Neuronal stem cell (in vitro differentiated cells): ENCODE measurements around the gene HDAC9. TPM values are rescaled to one million over a fixed set of nuclear protein-coding genes. Genes with fewer than 3 reads are reported as not detected.
"Not testable (repeated sequence)": the region's sequence is repeated elsewhere in the genome, so short reads cannot be mapped to it uniquely, and the experiment has no call there.

Source experiments
- DNase-seq: peaks from one replicate; pipeline ENCODE4 v3.0.0-alpha.2; 2013; ENCODE audit warnings: low spot score
- H2AFZ ChIP-seq: one replicate; pipeline ENCODE4 v1.6.1; 2013; ENCODE audit warnings: mild to moderate bottlenecking, low read length, inconsistent platforms
- H2AK5ac ChIP-seq: 2 replicates; pipeline ENCODE4 v1.6.1; 2013; ENCODE audit warnings: low read depth, mild to moderate bottlenecking, inconsistent platforms, low read length, moderate library complexity, mixed read lengths
- H2BK120ac ChIP-seq: 2 replicates; pipeline ENCODE4 v1.6.1; 2013; ENCODE audit warnings: low read depth, mild to moderate bottlenecking, inconsistent platforms, low read length, moderate library complexity, mixed read lengths
- H2BK12ac ChIP-seq: one replicate; pipeline ENCODE4 v1.6.1; 2013; ENCODE audit warnings: low read length, inconsistent platforms
- H2BK15ac ChIP-seq: 2 replicates; pipeline ENCODE4 v1.6.1; 2013; ENCODE audit warnings: mild to moderate bottlenecking, low read length, inconsistent platforms, mixed read lengths
- H2BK5ac ChIP-seq: one replicate; pipeline ENCODE4 v1.6.1; 2013; ENCODE audit warnings: inconsistent platforms, mild to moderate bottlenecking, low read length, moderate library complexity
- H3K14ac ChIP-seq: one replicate; pipeline ENCODE4 v1.6.1; 2013; ENCODE audit warnings: low read length, inconsistent platforms
- H3K18ac ChIP-seq: 2 replicates; pipeline ENCODE4 v1.6.1; 2013; ENCODE audit warnings: low read length, inconsistent platforms
- H3K23ac ChIP-seq: 2 replicates; pipeline ENCODE4 v1.6.1; 2013; ENCODE audit warnings: low read depth, mild to moderate bottlenecking, mixed read lengths, low read length, inconsistent platforms; ENCODE audit not compliant: poor library complexity
- H3K27ac ChIP-seq: replicated peaks from 3 replicates; pipeline ENCODE4 v1.5.1; 2013; ENCODE audit warnings: low read length, inconsistent platforms
- H3K27me3 ChIP-seq, 3 experiments: 2 replicates each; pipeline ENCODE4 v1.6.1; 2013; ENCODE audit warnings: low read length in 3 of 3, mild to moderate bottlenecking in 2 of 3, inconsistent platforms in 1 of 3, low read depth in 1 of 3, mixed read lengths in 1 of 3, moderate library complexity in 1 of 3; ENCODE audit not compliant: control insufficient read depth in 3 of 3, insufficient read depth in 3 of 3
- H3K36me3 ChIP-seq, 2 donors: replicated peaks in 1 of 2; 2 replicates each; pipeline ENCODE4 v1.6.1; 2013; ENCODE audit warnings: low read length in 2 of 2; ENCODE audit not compliant: control insufficient read depth in 2 of 2, insufficient read depth in 2 of 2
- H3K4ac ChIP-seq: 2 replicates; pipeline ENCODE4 v1.6.1; 2013; ENCODE audit warnings: inconsistent platforms, mild to moderate bottlenecking, low read length, moderate library complexity
- H3K4me1 ChIP-seq, 2 donors: 1 replicate in 1 of 2; 2 replicates in 1 of 2; pipeline ENCODE4 v1.6.1; 2013; ENCODE audit warnings: low read length in 2 of 2, low read depth in 1 of 2; ENCODE audit not compliant: control insufficient read depth in 2 of 2, insufficient read depth in 1 of 2
- H3K4me2 ChIP-seq: one replicate; pipeline ENCODE4 v1.6.1; 2013; ENCODE audit warnings: mild to moderate bottlenecking, low read length, inconsistent platforms; ENCODE audit not compliant: insufficient read depth, poor library complexity, severe bottlenecking
- H3K4me3 ChIP-seq, 2 donors: 2 replicates each; pipeline ENCODE4 v1.5.1; 2013; ENCODE audit warnings: low read length in 2 of 2, mild to moderate bottlenecking in 2 of 2, inconsistent platforms in 1 of 2, moderate library complexity in 1 of 2
- H3K79me1 ChIP-seq: one replicate; pipeline ENCODE4 v1.6.1; 2013; ENCODE audit warnings: low read depth, mild to moderate bottlenecking, inconsistent platforms, low read length, moderate library complexity
- H3K9ac ChIP-seq: one replicate; pipeline ENCODE4 v1.6.1; 2013; ENCODE audit warnings: mild to moderate bottlenecking, low read depth, low read length, inconsistent platforms; ENCODE audit not compliant: poor library complexity
- H3K9me3 ChIP-seq, 2 donors: replicated peaks in 1 of 2; 2 replicates each; pipeline versions ENCODE3 to v1.6.1; 2013; ENCODE audit warnings: low read length in 2 of 2, mild to moderate bottlenecking in 2 of 2, inconsistent platforms in 1 of 2, low read depth in 1 of 2, mixed read lengths in 1 of 2, moderate library complexity in 1 of 2; ENCODE audit not compliant: control insufficient read depth in 2 of 2, insufficient read depth in 1 of 2
- H4K8ac ChIP-seq: one replicate; pipeline ENCODE4 v1.6.1; 2013; ENCODE audit warnings: low read depth, mild to moderate bottlenecking, inconsistent platforms, low read length, moderate library complexity
- H4K91ac ChIP-seq: one replicate; pipeline ENCODE4 v1.6.1; 2013; ENCODE audit warnings: low read length, low read depth, mild to moderate bottlenecking, inconsistent platforms; ENCODE audit not compliant: poor library complexity
- WGBS, 2 donors: extraction: QIAGEN DNeasy Blood & Tissue Kit; methylation state at CpG; one replicate each; pipeline ENCODE4 v1.1.7; 2013; ENCODE audit warnings: missing lambda C conversion rate in 2 of 2, mixed read lengths in 1 of 2; ENCODE audit not compliant: insufficient read length in 2 of 2, insufficient replicate concordance in 1 of 2; ENCODE audit errors: extremely low coverage in 2 of 2; 5-methylcytosine and 5-hydroxymethylcytosine counted together
- small RNA-seq: library from polyadenylated mRNA; stranded (forward); fragments of <200 nt; extraction: miRNeasy Mini kit (QIAGEN cat#:217004); gene quantifications from one replicate; pipeline ENCODE3, GENCODE V24; 2013; ENCODE audit not compliant: insufficient read depth

HDAC9 gene

DNA sequence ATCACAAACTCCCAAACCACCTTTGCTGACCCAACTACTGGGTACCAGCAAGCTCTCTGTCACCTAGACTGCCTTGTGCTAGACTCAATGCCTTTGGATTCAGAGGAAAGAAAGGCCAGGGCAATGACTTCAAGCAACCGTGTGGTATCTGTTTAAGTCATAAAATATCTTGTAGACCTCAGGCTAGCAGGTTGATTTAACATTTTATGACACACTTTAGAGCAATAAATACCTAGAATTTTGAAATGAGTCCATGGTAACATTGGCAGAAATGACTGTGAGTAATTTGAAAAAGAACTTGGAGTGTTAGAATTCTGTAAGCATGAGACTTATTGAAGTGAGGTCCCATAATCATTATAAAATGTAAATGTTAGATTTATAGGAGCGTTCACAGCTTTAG is 534.7 kb downstream of the HDAC9 start:
- Histone ChIP-seq H2BK15ac (no peak overlapping the region), H3K4ac (no peak overlapping the region), H3K18ac (no peak overlapping the region), H2AFZ (no peak overlapping the region), H3K27ac (no peak overlapping the region), H3K9me3 (no peaks in the 10 kb centered on the region), H2AK5ac (no peak overlapping the region), H4K91ac (no peak overlapping the region), H3K27me3 (no peaks in the 10 kb centered on the region), H3K14ac (no peak overlapping the region), H2BK5ac (no peak overlapping the region), H3K4me3 (no peak overlapping the region), H2BK12ac (no peak overlapping the region), H3K9ac (no peak overlapping the region), H3K36me3 (no peaks in the 10 kb centered on the region), H3K4me2 (no peak overlapping the region), H3K79me1 (no peaks in the 10 kb centered on the region), H3K4me1 (no peaks in the 10 kb centered on the region), H2BK120ac (no peak overlapping the region), H4K8ac (no peak overlapping the region), H3K23ac (no peak overlapping the region)
- no peak for DNase-seq
- no CpG with 5 or more reads among the region's 2 CpGs for WGBS, 2 donors

DNA sequence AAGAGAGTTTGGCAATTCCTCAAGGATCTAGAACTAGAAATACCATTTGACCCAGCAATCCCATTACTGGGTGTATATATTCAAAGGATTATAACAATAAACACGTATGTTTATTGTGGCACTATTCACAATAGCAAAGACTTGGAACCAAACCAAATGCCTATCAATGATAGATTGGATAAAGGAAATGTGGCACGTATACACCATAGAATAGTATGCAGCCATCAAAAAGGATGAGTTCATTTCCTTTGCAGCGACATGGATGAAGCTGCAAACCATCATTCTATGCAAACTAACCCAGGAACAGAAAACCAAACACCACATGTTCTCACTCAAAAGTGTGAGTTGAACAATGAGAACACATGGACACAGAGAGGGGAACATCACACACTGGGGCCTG is 537.4 kb downstream of the HDAC9 start:
- H3K27ac ChIP-seq, H3K4me2 ChIP-seq, H3K4me1 ChIP-seq, H2AK5ac ChIP-seq, H2AFZ ChIP-seq, H2BK15ac ChIP-seq, H4K8ac ChIP-seq, H2BK5ac ChIP-seq, H3K18ac ChIP-seq, DNase-seq, H3K14ac ChIP-seq, H3K36me3 ChIP-seq, H3K9me3 ChIP-seq, H2BK120ac ChIP-seq, H3K79me1 ChIP-seq, H3K4ac ChIP-seq, H3K23ac ChIP-seq, H3K27me3 ChIP-seq, H4K91ac ChIP-seq, H3K4me3 ChIP-seq, H3K9ac ChIP-seq, H2BK12ac ChIP-seq: not testable (repeated sequence)
- WGBS, 2 donors, result no CpG with 5 or more reads among the region's 3 CpGs

DNA sequence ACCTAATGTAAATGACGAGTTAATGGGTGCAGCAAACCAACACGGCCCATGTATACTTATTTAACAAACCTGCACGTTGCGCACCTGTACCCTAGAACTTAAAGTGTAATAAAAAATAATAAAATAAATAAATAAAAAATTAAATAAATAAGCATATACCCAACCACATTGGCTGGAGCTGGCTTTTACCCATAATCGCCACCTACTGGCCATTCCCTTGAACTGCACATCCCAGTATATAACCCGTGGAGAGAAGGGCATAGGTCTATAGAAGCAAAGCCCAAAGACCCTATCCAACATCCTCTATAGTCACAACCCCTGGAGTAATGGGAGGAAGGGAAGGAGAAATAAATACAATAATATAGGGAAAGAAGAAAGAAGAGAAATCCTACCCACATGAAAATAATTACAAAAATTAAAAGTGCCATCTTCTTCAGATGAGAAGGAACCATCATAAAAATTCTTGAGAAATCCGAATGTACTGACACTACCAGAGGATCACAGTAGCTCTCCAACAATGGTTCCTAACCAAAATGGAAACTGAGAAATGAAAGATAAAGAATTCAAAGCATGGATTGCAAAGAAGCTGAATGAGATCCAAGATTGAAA is 556.3 kb downstream of the HDAC9 start:
- Histone ChIP-seq H3K9me3 (no peaks in the 10 kb centered on the region), H4K8ac (no peak overlapping the region), H3K79me1 (no peaks in the 10 kb centered on the region), H3K18ac (no peak overlapping the region), H3K9ac (no peak overlapping the region), H3K23ac (no peak overlapping the region), H3K4me1 (no peaks in the 10 kb centered on the region), H3K4ac (no peak overlapping the region), H2AK5ac (no peak overlapping the region), H3K27me3 (no peaks in the 10 kb centered on the region), H2BK5ac (no peak overlapping the region), H3K4me2 (no peak overlapping the region), H3K4me3 (no peak overlapping the region), H2BK15ac (no peak overlapping the region), H3K27ac (no peak overlapping the region), H2BK12ac (no peak overlapping the region), H3K14ac (no peak overlapping the region), H2AFZ (no peak overlapping the region), H2BK120ac (no peak overlapping the region), H3K36me3 (no peaks in the 10 kb centered on the region), H4K91ac (no peak overlapping the region)
- DNase-seq, result no peak
- no CpG with 5 or more reads among the region's 7 CpGs for WGBS, 2 donors

Small RNA genes lying within 50 kb of the gene (small RNA-seq; reads per million reads assigned to genes)
- gene RN7SKP266, result not detected
